GOT3 (cell line): ENCODE data around the gene UBAC2.
"Not testable (repeated sequence)": the region's sequence is repeated elsewhere in the genome, so short reads cannot be mapped to it uniquely, and the experiment has no call there.

ENCODE experiments used
- DNase-seq: peaks from one replicate; lab custom pipeline; 2025; ENCODE audit warnings: mixed read lengths; lab: John Stamatoyannopoulos, UW

UBAC2 gene

DNA sequence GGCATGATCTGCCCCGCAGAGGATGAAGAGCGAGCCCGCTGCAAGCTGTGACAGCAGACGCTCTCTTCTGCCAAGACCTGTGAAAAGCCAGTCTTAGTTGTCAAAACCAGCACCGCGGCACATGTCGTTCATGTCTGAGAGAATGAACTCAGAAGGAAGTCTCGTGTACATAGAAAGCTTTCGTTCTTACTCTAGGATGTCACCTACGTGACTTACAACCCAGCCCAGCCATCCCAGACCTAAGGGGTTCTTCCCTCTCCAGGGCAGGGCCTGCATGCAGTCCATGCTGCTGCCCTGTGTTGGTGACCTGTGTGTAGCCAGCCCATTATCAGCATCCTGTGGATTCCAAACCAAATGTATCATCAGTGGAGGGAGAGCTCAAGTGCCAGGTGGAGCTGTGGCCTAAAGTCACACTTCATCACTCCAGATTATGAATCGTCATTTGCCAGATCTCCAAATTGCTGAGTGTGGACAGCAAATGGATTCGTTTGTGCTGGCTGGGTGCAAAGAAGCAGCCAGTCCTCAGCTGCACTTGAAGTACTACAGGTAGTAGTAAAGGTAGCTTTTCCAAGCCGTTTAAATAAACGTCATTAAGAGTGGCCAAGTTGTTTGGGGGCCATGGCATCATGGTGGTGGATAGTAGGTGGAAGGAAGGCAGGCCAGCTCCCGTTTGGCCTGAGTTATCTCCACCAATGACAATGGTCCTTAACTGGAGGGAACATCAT lies 180.4 kb downstream of the UBAC2 start:
- DNase-seq = no peak

DNA sequence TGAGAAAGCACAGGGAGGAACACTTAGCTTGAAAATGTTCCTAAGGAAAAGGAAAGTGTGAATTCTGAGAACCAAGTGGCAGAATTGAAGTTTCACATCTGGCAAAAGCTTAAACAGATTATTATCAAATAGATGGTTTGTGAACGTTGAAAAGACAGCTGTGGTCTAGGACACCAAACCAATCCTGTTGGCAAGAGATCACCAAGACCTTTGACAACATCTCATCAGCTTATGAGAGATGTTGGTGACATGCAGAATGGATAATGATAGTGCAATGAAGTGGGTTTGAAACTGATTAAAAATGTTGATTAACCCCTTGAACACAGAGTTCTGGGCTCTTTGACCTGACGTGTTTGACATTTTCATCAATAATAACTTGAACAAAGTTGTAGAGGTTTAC lies 181.1 kb downstream of the UBAC2 start:
- no peak for DNase-seq

DNA sequence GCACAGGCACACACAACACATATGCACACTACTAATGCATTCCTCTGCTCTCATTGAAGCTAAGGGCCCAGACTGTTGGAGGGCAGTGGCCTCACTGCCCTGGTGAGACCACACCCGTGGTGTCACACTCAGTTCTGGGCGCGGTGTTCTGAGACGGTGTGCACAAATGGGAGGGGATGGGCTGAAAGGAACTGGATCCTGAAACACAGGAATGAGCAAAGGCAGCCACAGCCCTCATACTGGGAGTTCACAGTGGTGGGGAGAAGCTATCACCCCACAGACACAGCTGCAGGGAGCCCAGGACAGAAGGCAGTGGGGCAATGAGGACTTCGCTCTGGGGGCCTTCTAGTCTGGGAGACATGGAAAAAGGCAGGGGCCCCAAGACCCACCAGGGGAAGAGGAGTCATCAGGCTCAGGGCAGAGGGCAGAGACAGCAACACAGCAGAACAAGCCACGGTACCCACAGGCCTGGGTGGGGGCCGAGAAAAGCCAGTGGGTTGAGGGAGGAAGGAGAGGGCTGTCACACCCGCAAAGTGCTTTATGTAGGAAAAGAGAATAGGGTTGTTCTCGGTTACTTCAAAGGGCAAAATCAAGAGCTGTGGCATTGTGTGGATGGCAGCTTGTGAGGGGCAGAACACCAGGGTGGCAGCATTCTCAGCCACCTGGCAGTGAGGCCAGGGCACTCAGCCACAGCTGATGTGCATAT lies 181.9 kb downstream of the UBAC2 start:
- no peak for DNase-seq

DNA sequence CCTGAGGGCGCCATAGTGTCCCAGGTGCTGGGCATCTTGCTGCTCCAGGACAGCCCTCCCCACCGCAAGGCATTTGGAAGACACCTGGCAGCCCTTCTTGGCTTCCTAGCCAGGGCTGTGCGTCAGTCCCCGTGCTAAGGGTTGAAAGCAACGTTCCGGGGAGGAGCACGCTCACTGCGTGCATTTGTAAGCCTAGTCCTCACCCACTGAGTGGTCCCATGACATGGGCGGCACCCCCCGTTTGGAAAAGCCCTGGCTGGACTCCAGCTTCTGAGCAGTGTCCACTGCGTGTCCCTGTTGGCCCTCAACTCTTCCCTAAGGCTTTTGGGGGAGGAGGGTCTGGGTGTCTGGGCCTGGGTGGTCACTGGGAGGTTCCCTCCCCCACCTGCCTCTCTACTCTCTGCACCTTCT lies 182.9 kb downstream of the UBAC2 start:
- DNase-seq = no peak

DNA sequence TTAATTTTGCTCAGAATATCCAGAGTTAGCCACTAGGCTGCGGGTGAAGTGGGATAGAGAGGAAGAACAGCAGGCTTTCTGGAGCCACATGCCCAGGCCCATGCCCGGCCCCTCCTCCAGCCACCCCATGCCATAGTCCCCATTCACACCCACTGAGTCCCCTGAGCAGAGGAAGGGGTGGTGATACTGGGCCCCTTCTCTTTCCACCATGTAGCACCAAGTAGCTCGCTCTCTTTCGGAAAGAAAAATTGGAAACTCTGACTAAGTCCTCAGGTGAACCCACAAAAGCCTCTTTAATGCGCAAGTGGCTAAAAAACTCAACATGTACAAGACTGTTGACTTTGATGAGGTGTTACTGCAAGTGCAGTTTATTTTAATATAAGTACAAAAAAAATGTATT lies 183.3 kb downstream of the UBAC2 start:
- no peak for DNase-seq

DNA sequence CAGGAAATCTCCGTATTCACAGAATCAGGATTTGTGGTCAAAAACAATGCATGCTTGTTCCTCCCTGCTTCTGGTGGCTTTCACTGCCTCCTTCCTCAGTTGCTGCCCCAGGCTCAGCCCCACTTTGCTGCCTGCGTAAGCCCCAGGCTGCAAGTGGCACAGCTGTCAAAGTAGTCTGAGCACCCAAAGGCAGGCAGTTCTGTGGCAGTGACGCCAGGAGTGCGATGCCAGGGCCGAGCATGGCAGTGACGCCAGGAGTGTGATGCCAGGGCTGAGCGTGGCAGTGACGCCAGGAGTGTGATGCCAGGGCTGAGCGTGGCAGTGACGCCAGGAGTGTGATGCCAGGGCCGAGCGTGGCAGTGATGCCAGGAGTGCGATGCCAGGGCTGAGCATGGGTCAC lies 183.8 kb downstream of the UBAC2 start:
- DNase-seq = no peak

DNA sequence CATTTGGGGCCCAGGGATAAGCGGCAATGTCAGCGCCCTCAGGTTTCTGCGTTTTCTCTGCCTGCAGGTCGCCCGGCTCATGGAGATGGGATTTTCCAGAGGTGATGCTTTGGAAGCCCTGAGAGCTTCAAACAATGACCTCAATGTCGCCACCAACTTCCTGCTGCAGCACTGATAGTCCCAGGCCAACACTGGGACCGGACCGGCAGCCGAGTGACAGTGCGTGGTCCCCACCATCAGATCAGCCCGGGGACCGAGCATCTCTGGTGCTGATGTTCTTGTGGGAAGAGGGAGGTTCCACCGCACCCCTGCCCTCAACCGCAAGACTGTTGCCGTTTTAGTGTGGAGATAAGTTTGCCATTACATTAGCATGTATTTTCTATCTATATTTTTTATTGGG lies 184.5 kb downstream of the UBAC2 start:
- DNase-seq = no peak

DNA sequence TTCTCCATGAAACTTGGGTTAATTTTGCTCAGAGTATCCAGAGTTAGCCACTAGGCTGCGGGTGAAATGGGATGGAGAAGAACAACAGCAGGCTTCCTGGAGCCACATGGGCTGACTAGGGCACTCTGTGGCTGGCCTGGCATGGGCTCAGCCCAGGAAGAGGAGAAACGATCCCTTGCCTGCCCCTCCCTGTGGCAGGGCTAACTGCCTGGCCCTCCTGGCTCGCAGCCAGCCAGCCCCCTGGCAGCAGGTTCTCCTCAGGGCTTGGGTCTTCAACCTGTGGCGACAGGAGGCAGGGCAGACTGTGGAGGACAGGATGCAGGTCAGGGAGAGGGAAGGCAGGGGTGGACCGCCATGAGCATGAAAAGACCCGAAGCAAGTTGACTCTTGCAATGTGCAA lies 185.3 kb downstream of the UBAC2 start:
- DNase-seq = no peak

DNA sequence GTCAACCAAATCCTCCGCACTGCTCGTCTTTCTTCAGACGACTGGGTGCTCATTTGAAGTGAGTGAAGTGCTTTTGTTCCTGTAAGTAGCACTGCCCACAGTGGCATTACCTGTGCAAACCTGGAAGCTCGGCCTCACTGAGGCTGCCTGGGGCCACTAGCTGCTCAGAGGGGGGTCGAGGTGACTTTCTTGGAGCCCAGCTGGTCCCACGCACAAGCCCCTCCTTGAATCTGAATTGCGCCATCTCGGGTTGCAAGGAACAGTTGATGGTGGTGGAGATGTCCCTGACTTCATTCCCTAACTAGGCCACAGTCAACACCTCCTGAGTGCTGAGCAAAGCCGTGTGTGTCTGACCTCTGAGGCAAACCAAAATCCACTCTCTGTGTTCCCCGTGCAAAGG lies 185.8 kb downstream of the UBAC2 start:
- no peak for DNase-seq

DNA sequence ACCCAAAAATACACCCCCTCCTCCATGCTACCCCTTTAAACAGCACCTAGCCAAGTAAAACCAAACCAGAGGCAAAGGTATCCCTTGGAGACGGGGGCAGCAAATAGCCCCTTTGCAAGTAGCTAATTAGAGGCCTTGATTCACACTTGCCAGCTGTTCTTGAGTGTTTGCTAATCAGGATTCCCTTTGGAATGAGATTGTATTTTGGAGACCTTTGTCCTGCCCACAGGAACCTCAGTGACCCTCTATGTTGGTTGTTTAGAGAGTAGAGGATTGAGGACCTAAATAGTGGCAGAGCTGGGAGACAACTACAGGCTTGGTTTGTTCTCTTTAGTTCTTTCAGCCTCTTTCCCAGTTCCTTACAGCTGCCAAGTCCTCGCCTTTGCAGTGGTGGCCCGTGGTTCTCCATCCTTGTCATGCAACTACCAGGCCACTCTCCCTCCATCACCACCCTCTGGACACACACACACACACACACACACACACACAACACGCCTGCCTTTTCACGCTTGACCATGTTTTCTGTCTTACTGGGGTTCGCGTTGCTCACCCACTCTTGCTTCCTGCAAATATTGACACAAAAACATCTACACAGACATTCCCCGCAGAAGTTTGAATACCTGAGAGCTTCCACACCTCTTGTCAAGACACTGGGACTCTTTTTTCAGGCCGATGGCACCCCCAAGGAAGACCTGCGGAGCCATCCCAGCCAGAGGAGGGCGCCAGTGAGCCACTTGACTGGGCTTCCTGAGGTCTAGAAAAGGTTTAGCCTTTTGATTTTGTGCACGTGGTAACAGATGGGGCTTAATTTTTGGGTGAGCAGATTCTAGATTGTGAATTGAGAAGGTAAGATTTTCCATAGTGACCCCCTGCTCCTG lies 186.5 kb downstream of the UBAC2 start:
- no peak for DNase-seq

DNA sequence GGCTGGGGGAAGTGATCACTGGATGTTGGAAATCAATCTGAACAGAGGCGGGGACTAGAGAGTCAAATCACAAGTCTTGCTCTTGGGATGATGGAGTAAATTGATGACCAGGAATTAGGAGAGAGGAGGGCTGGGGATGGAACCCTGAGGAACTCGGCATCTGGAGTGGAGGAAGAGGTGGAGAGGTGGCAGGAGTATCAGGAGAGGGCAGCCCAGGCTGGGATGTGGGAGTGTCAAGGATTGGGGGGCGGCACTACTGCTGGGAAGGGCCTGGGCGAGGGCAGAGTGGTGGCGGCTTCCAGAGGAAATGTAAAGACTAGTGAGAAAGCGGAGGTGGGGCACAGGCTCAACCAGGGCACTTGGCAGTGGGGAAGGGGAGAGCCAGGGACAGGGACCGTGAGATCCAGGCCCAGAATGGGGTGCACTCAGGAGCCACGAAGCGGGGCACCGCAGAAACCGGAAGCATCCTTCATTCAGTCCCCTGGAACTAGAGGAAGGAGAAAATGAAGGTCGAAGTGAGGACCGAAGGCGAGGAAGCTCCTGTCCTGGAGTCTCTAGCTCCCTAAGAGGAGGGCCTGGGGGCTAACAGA lies 187.8 kb downstream of the UBAC2 start:
- DNase-seq = no peak

DNA sequence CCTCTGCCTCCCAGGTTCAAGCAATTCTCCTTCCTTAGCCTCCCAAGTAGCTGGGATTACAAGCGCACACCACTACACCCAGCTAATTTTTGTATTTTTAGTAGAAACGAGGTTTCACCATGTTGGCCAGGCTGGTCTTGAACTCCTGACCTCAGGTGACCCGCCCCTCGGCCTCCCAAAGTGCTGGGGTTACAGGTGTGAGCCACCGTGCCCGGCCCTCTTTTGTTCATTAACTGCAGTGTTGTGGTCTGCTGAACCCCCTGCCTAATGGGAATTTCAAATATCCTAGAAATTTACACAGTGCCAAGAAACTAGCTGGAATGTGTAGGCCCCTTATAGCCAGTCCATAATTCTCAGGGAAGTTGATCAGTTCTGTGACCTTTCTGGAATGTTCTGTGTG lies 188.4 kb downstream of the UBAC2 start:
- not testable (repeated sequence) for DNase-seq

DNA sequence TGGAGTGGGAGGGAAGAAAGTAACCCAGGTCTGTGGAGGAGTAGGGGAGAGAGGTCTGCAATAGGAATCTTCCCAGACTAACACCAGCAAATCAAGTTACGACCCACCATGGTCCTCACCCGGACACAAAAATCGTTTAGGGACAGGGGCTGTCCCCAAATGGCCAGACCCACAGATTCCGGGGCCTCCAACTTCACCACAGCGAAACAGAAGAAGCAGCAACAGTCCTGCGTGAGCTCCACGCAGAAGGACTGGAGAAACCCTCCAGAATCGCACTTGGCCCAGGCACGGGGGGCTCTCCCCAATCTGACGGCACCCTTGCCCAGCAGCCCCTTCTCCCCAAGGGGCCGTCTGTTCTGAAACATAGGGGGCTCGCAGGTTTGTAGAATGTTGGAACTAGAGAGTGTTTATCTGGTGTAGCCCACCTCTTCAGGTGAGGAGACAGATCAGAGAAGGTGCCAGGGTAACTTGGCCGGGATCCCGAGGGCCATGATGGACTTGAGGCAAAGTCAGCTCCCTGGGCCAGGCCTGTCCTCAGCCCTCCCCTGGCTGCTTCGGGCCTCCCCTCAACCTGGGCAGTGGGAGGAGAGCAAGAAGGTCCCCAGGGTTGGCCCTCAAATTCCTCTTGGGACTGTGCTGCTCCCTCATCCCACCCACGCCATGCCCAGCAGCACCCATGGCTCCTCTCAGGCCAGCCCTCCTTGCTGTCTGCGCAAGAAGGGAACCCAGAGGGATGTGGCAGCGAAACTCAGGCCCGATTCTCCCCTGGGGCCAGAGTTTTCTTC lies 189.1 kb downstream of the UBAC2 start:
- no peak for DNase-seq

DNA sequence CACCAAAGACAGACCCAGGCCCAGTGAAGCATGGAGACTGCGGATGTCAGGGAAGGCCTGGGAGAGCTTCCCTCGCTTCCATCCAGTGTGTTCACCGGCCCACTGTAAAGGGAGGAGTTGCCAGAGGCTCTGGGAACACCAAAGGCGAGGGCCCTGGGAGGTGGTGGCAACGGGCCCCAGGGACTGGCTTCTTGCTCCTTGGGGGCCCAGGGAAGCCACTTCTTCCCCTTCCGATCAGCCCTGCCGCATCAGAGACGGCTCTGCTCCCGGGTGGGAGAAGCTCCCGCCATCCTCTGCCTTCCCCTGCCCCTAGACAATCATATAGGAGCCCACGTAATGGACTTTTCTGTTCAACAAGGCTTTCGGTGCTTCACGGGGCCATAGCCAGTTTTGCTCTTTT lies 189.9 kb downstream of the UBAC2 start:
- no peak for DNase-seq

DNA sequence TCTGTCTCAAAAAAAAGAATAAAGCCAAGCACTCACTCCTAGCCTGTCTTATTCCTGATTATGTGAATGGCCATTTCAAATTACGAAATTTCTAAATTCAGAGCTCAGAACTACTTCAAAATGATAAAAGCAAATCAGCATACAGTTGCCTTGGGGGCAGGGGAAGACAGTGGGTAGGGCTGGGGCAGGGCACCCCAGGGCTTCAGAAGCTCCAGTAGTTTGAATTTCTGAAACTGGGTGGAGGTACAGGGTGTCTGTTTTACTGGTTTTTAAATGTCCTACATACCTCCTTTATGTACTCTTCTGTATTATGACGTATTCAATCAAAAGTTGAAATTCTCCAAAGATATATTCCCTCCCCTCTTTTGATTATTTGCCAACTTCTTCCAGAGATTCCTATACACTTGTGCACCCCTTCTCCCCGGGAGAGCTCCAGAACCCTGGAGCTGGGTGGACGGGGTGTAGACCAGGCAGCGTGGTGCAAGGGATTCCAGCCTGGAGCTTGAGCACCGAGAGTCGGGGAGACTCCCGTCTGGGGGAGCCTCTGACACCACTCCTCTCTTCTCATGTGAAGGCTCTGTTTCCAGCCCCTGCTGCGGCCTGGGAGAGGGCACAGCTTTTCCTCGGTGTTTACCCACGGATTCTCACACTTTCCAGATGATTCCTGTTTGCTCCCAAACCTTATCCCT lies 191.3 kb downstream of the UBAC2 start:
- no peak for DNase-seq

DNA sequence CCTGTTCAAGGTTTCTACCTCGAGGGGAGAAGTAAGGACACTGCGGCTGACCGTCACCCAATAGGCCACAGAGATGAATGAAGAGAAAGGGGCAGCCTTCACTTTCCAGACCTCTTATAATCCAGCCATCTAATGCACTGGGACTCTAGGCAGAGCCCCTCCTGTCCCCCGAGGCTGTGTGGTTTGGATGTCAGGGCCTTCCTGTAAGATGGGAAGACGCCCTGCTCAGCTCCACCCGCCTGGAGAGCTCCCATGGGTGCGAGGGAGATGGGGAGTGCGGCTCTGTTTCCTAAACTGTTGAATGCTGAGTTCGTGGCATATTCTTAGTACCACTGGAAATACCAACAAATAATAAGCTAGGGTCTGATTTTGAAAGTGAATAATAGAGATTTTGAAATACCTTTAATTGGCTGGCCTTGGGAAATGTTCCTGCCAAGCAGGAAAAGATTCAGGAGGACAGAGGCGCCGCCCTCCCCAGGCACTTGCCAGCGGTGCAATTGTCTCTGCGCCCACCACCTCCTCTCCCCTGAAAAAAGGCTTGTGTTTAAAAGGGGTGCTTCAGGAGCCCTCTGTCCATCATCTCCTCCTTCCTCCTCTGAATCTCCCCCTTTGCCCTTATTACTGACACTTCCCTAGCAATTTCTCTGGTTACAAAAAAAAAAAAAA lies 191.9 kb downstream of the UBAC2 start:
- DNase-seq = no peak

DNA sequence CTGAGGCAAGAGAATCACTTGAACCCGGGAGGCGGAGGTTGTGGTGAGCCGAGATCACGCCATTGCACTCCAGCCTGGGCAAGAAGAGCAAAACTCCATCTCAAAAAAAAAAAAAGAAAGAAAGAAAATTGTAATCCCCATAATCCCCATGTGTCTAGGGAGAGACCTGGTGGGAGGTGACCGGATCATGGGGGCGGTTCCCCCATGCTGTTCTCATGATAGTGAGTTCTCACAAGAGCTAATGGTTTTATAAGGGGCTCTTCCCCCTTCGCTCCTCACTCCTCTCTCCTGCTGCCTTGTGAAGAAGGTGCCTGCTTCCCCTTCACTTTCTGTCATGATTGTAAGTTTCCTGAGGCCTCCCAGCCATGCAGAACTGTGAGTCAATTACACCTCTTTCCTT lies 192.7 kb downstream of the UBAC2 start:
- not testable (repeated sequence) for DNase-seq

DNA sequence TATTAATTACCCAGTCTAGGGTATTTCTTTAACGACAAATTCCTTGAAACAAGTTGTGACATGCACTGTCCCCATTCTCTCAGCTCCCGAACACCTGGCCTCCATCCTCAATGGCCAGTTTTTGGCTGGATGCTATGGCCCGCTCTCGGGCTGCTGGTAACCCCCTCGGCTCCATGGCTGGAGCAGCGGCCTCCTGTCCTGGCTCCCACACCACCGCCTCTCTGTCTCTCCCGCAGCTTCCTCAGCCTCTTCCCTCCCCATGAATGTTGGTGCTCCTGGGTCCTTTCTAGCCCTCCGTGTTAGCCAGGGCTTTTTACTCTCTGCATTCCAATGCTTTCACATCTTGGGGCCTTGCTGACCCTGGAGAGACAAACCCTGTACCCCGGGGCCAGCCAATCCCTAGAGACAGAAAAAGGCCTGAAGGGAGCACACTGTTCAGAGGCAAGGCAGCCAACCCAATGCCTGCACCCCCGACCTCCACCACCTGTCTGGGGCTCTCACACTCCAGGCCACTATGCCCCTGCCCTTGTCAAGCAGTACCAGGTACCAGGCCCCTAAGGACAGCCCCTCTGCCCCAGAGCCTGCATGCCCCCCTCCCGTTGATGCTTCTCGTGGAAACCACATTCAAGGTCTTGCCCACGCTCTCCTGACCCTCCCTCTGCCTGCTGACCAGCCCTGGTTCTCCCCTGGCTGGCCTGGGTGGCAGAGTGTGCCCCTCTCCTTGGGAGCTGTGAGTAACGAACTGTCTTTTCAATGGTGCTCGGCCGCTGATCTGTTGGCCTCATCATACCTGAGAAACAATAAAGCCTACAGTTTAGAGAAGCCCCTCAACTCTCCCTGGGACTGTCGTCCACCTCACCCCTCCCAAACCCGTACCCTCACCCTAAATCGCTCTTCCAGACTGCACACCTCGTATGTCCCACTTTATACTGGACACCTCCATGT lies 193.4 kb downstream of the UBAC2 start:
- no peak for DNase-seq

DNA sequence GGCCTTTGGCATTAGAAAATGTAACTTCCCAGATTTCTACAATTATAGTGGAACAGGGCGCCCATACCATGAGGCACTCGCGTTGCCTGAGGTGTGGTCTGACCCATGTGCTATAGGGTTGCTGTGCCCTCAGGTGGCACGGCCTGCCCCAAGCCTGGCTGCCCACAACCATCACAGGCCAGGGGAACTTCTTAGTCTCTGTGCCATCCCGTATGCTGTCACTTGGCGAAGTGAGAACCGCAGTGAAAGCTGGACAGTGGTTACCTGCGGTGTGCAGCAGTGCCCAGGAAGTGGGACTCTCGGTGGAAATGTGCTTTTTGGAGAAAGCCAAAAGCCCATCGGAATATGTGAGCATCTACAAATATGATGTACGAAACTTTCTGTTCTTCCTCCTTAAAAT lies 194.8 kb downstream of the UBAC2 start:
- DNase-seq = no peak
